ENCODE results near the gene MGLL.
"Not testable (repeated sequence)": the region's sequence is repeated elsewhere in the genome, so short reads cannot be mapped to it uniquely, and the experiment has no call there.

The MGLL gene

GRCh38 chr3:127671523-127672428 lies 150.5 kb downstream of the MGLL start:
- peak; percentile 55 for DNase-seq

GRCh38 chr3:127670761-127671522 lies 151.4 kb downstream of the MGLL start:
- DNase-seq, result no peak

DNA sequence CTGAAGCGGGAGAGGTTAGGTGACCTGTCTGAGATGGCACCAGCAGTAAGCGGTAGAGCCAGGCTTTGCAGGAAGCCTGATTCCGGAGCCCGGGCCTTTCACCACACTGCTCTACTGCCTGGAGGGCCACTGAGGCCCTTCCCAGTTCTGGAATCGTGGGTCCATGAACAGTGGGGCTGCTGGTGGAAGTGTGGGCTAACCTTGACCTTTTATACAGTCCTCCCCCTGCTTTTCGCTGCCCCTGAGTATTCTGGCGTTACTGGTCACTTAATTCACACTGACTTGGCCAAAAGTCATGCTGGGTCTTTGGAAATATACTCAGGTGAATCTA lies 152.1 kb downstream of the MGLL start:
- DNase-seq, result no peak

GRCh38 chr3:127669541-127670228 lies 152.6 kb downstream of the MGLL start:
- DNase-seq, result no peak

DNA sequence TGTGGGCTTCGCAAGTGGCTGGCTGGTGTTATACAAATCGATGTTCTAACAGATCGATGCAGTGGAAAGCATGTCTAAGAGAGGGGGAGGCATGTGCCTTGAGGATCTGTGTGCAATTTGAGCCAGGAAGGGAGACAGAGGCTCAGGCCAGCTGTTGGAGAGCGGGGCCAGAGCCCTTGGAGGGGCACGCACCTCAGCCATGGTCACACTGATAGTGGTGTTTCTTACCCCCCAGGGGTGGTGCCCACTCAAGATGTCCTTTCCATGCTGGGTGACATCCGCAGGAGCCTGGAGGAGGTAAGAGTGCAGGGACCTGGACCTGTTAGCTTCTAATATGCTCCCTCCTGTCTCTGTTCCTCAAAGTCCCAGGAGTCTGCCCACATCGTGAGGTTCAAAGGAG lies 153.4 kb downstream of the MGLL start:
- DNase-seq, result no peak

- DNase-seq, result no peak
These were observed 155.1 kb downstream of the MGLL start for GRCh38 chr3:127667119-127667681.

GRCh38 chr3:127666676-127667075 lies 155.6 kb downstream of the MGLL start:
- DNase-seq, result no peak

GRCh38 chr3:127665586-127665985 lies 156.7 kb downstream of the MGLL start:
- no peak for DNase-seq

DNA sequence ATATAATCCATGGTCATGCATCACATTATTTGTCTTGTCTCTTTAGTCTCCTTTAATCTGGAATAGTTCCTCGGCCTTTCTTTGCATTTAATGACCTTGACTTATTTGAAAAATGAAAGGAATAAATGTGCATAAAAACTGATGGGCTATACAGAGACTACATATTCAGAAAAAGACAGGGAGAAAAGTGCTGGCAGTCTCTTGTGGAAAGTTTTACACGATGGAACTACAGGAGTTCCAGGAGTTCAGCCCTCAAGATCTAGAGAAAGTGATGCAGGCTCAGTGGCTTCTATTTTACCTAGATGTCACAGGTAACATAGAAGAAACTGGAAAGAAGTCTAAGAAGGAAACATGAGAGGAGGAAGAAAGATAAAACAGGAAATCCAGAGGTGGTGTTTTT lies 157.2 kb downstream of the MGLL start:
- no peak for DNase-seq

DNA sequence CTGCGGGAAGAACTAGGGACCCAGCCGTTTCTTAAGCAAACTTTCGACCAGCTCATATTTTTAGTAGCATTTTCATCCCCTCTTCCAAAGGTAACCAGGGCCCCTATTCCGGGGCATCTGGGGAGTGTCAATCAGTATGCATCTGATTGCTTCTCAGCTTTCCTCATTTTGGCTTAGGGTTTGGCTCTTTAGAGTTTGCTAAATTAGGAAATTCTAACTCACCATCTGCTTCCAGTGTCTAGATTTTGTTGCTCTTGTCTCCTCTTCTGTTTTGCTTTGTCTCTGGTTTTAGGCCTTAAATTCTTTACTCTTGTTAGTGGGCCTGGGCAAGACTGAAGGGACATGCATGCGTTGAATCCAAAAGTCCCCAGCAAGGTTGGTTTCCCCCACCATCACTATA lies 159.2 kb downstream of the MGLL start:
- DNase-seq, result no peak

DNA sequence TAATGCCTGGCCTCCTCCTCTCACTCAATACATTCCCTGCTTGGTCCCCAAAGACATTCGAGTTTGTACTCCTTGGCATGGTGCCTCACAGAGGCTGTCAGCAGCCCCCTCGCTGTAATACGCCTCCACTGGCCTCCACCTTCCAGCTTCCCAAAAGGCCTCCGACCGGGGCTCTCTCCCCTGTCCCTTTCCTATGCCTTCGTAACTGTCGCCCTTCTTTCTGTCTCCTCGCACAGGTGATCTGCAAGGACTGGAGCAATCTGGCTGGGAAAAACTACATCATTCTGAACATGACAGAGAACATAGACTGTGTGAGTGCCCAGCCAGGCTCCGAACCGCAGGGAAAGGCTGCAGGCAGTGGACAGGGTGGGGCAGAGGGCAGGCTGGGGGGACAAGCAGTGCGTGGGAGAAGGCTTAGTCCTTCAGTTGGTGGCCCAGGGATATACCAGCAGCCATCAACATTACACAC lies 160.3 kb downstream of the MGLL start:
- DNase-seq, result no peak

DNA sequence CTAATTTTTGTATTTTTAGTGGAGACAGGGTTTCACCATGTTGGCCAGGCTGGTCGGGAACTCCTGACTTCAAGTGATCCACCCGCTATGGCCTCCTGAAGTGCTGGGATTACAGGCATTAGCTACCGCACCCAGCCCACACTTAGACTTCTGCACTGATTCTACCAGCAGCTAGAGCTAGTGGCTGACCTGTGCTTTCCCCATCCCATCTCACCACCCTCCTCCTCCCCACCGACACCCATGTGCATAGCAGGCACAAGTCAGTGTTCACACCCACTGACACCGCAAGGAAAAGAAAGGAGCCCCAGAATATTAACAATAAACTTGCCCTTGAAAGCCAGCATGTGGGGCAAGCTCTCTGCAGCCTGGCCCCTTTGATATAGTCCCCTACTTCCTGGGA lies 160.7 kb downstream of the MGLL start:
- no peak for DNase-seq

GRCh38 chr3:127660621-127661251 lies 161.6 kb downstream of the MGLL start:
- no peak for DNase-seq

- DNase-seq, result no peak
These were observed 164.1 kb downstream of the MGLL start for GRCh38 chr3:127658234-127658633.

DNA sequence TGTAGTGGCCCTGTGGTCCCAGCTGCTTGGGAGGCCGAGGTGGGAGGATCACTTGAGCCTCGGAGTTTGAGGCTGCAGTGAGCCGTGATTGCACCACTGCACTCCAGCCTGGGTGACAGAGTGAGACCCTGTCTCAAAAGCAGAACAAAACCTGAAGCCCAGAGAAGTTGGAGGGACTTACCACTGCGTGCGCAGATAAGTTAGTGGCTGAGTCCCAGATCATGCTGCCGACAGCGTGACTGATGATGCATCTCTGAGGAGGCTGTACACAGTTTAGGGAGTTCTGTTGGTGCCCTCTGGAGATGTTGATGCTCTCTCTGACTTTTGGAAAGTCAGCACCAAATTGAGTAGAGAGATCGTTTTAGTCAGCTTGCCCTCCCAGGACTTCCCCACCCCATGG lies 165.4 kb downstream of the MGLL start:
- no peak for DNase-seq

GRCh38 chr3:127655641-127656040 lies 166.7 kb downstream of the MGLL start:
- DNase-seq, result no peak

GRCh38 chr3:127654993-127655392 lies 167.3 kb downstream of the MGLL start:
- not testable (repeated sequence) for DNase-seq

- DNase-seq, result no peak
These were observed 167.9 kb downstream of the MGLL start for GRCh38 chr3:127654374-127654773.

- peak; percentile 63 for DNase-seq
These were observed 169.9 kb downstream of the MGLL start for GRCh38 chr3:127652246-127652995.

DNA sequence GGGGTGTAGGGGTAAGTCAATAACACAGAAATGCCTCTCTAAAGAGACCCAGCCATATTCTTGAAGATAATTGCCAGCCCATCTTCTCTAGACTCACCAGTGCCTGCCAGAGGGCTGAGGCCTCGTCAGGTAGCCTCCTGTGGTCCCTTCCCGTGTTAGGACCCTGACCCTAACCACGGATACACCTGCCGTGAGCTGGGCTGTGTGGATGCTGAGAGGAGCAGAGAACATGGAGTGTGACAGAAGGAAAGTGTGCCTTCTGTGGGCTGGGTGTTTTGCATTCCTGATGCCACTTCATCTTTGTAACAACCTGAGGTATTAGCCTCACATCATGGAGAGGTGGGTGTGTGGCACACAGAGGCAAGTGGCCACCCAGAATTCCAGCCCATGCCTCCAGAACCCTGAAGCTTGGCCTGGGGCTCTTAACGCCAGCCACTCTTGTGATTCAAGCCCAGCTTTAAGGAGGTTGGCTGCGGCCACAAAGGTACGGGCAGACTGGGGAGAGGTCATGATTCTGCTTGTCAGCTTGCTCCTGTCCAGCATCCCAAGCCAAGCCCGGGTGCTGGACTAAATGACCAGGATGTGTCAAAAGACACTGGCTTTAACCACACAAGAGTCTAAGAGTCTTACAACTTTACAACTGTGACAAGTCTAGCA lies 170.7 kb downstream of the MGLL start:
- no peak for DNase-seq

DNA sequence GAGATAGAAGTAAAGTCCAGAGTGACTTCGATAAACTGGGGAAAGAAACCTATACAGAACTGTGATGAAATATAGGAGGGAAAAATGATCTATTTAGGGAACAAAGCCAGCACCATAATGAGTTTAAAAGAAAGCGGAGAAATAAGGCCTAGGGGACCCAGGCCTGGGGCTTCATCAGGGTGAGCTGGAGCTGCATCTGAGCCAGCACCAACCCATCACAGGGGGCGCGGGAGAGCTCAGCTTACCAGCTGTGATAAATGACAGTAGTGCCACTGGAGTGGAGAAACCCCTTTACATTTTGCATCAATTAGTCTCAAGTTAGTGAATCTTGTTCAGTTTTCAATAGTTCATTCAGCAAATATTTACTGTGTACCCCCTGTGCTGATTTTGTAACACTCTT lies 172.1 kb downstream of the MGLL start:
- DNase-seq, result no peak

GRCh38 chr3:127647845-127648204 lies 174.5 kb downstream of the MGLL start:
- DNase-seq, result no peak
